Thoracic aorta (tissue), 2 donors: Measurements from ENCODE around the gene PXYLP1. TPM values are rescaled to one million over a fixed set of nuclear protein-coding genes. Genes with fewer than 3 reads are reported as not detected.

ENCODE experiments used
- ATAC-seq: fragments of 150-250 bp; one replicate; pipeline ENCODE4 v1.8.0; 2017; ENCODE audit warnings: low read depth; ENCODE audit not compliant: insufficient number of reproducible peaks, low FRiP score
- DNase-seq: peaks from one replicate; pipeline ENCODE4 v3.0.0-alpha.2; 2020; ENCODE audit warnings: low spot score
- H3K27ac ChIP-seq, 2 donors: fragments of 200-600 bp; sonication (generic); 1 replicate in 1 of 2; 2 replicates in 1 of 2; pipeline ENCODE4 v1.5.1; 2016; ENCODE audit warnings: mild to moderate bottlenecking in 2 of 2, moderate library complexity in 2 of 2
- H3K27me3 ChIP-seq: fragments of 200-600 bp; sonication (generic); replicated peaks from 2 replicates; pipeline ENCODE4 v1.6.0; 2016; ENCODE audit warnings: mild to moderate bottlenecking; ENCODE audit not compliant: insufficient read depth
- H3K36me3 ChIP-seq: fragments of 200-600 bp; sonication (generic); one replicate; pipeline ENCODE4 v1.5.1; 2016
- H3K4me1 ChIP-seq, 2 donors: fragments of 200-600 bp; sonication (generic); 1 replicate in 1 of 2; 2 replicates in 1 of 2; pipeline versions ENCODE4 v1.5.1 to v1.6.0; 2016; ENCODE audit warnings: low read depth in 2 of 2, mild to moderate bottlenecking in 1 of 2; ENCODE audit not compliant: control insufficient read depth in 1 of 2
- H3K4me3 ChIP-seq: fragments of 200-600 bp; sonication (generic); 2 replicates; pipeline ENCODE4 v1.5.1; 2016; ENCODE audit warnings: mild to moderate bottlenecking
- H3K9me3 ChIP-seq: fragments of 200-600 bp; sonication (generic); 2 replicates; pipeline ENCODE4 v1.5.1; 2016
- CTCF ChIP-seq: fragments of 200-600 bp; sonication (generic); IDR thresholded peaks from one replicate; pipeline ENCODE4 v1.5.1; 2019; ENCODE audit warnings: antibody characterized with exemption
- total RNA-seq, 2 donors: library from RNA; depleted of rRNA; stranded (reverse); fragments of >200 nt; gene quantifications; one replicate each; pipeline versions ENCODE4 v1.1.0 to v1.2.3, GENCODE V29; 2016

The PXYLP1 gene
- total RNA-seq, 2 donors from 2014 or later, result 15.2 to 23.2 TPM

GRCh38 chr3:141234283-141234682, 2.7 kb downstream of the PXYLP1 start:
- DNase-seq, result no peak
- Histone ChIP-seq H3K4me3 (no peak overlapping the region), H3K27ac (peak overlapping the region in 1 of 2 donors; percentile 15)

GRCh38 chr3:141235661-141236171, 4.1 kb downstream of the PXYLP1 start:
- peak; percentile 10 for TF ChIP-seq CTCF
- Histone ChIP-seq H3K9me3 (no peaks in the 10 kb centered on the region), H3K4me1 (peaks cover 6 to 62% of the 10 kb centered on the region in 2 donors), H3K27me3 (no peaks in the 10 kb centered on the region), H3K36me3 (no peaks in the 10 kb centered on the region), H3K27ac (no peak overlapping the region), H3K4me3 (no peak overlapping the region)
- ATAC-seq (no peak), DNase-seq (no peak)

More at GRCh38 chr3:141234283-141234682, 2.7 kb downstream of the PXYLP1 start:
- Histone ChIP-seq H3K27me3 (no peaks in the 10 kb centered on the region), H3K4me1 (peaks cover 3 to 51% of the 10 kb centered on the region in 2 donors), H3K9me3 (no peaks in the 10 kb centered on the region), H3K36me3 (no peaks in the 10 kb centered on the region)
- ATAC-seq, result no peak
- TF ChIP-seq CTCF, result no peak

GRCh38 chr3:141236361-141236760, 4.7 kb downstream of the PXYLP1 start:
- peak overlapping the region in 1 of 2 donors; percentile 24 for H3K27ac ChIP-seq
- H3K4me1 ChIP-seq, result peaks cover 8 to 62% of the 10 kb centered on the region in 2 donors
- H3K9me3 ChIP-seq, result no peaks in the 10 kb centered on the region
- H3K27me3 ChIP-seq, result no peaks in the 10 kb centered on the region
- no peak for DNase-seq
- no peak for TF ChIP-seq CTCF
- no peak overlapping the region for H3K4me3 ChIP-seq
- H3K36me3 ChIP-seq, result no peaks in the 10 kb centered on the region
- ATAC-seq, result no peak

- Histone ChIP-seq H3K4me1 (peaks cover 10 to 71% of the 10 kb centered on the region in 2 donors), H3K27ac (peak overlapping the region; percentile 44 to 75), H3K9me3 (no peaks in the 10 kb centered on the region), H3K27me3 (no peaks in the 10 kb centered on the region), H3K36me3 (no peaks in the 10 kb centered on the region), H3K4me3 (peak overlapping the region; percentile 29)
- no peak for ATAC-seq
- no peak for TF ChIP-seq CTCF
- DNase-seq, result no peak
Observed at GRCh38 chr3:141237701-141238521, 6.3 kb downstream of the PXYLP1 start.

GRCh38 chr3:141239511-141240281, 8.1 kb downstream of the PXYLP1 start:
- ATAC-seq (no peak), DNase-seq (no peak)
- H3K27me3 ChIP-seq, result no peaks in the 10 kb centered on the region
- H3K36me3 ChIP-seq, result no peaks in the 10 kb centered on the region
- H3K4me3 ChIP-seq, result no peak overlapping the region
- H3K27ac ChIP-seq, result no peak overlapping the region
- H3K4me1 ChIP-seq, result peaks cover 13 to 68% of the 10 kb centered on the region in 2 donors
- H3K9me3 ChIP-seq, result no peaks in the 10 kb centered on the region
- TF ChIP-seq CTCF, result no peak
